ENCODE data around the gene LRRC3.

LRRC3 gene

DNA sequence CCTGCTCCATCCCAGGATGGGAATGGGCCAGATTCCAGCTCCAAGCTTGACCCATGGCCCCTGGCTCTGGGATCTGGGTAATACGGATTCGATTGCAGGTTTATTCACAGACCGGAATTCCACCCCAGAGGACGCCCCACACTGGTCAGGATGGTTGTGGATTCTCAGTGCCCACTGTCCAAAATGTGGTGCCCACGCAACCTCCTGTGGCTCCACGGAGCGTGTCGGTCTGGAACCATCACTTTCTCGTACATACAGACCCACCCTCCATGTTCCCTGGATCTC is 53.1 kb downstream of the LRRC3 start:
- Histone ChIP-seq H3K36me3 (ENCODE audit: insufficient read depth) (no peaks in the 10 kb centered on the region), H3K9ac (no peak overlapping the region), H3K27me3 (ENCODE audit: insufficient read depth, low read depth) (peaks cover 72% of the 10 kb centered on the region), H2AFZ (ENCODE audit: low read depth) (no peak overlapping the region), H4K20me1 (ENCODE audit: insufficient read depth) (no peaks in the 10 kb centered on the region), H3K4me1 (ENCODE audit: low read depth, poor library complexity, severe bottlenecking) (no peaks in the 10 kb centered on the region), H3K4me2 (no peak overlapping the region), H3K79me2 (ENCODE audit: insufficient read depth, low read depth) (no peaks in the 10 kb centered on the region), H3K4me3 (IDR thresholded peaks at IDR 0.05; ENCODE audit: insufficient read depth, low read depth, low read length) (no peak overlapping the region), H3K27ac (no peak overlapping the region)
- TF ChIP-seq, protein P1, sequence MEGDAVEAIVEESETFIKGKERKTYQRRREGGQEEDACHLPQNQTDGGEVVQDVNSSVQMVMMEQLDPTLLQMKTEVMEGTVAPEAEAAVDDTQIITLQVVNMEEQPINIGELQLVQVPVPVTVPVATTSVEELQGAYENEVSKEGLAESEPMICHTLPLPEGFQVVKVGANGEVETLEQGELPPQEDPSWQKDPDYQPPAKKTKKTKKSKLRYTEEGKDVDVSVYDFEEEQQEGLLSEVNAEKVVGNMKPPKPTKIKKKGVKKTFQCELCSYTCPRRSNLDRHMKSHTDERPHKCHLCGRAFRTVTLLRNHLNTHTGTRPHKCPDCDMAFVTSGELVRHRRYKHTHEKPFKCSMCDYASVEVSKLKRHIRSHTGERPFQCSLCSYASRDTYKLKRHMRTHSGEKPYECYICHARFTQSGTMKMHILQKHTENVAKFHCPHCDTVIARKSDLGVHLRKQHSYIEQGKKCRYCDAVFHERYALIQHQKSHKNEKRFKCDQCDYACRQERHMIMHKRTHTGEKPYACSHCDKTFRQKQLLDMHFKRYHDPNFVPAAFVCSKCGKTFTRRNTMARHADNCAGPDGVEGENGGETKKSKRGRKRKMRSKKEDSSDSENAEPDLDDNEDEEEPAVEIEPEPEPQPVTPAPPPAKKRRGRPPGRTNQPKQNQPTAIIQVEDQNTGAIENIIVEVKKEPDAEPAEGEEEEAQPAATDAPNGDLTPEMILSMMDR (conservative IDR thresholded peaks at IDR 0.05; ENCODE audit: low read depth, low read length): no peak

DNA sequence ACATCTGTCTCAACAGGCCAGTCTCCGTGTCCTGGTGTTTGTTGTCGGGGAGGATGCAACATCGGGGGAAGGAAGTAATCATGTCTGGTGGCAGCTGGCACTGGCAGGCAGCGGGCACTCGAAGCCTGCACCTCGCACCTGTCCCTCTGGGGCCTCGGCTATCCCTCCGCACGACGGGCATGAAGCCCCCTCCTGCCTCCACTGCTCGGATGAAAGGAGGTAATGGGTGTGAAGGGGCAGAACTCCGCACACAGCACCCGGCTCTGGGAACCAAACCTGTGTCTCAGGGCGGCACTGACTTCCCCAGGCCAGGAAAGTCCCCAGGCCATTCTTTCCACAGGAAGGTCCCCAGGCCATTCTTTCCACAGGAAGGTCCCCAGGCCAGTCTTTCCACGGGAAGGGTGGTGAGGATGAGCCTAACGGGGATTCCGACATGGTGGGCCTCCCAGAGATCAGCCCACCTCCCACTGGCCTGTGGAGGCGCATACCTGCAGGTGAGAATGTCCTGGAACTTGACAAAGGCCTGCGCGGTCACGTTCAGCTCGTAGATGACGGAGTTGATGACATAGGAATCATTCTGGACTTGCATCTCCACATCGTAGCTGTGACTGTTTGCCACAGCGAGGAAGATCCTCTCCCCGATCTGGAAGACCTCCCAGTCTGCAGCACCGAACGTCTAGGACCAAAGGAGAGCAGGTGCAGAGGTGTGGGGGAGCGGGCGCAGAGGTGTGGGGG is 53.6 kb downstream of the LRRC3 start:
- H3K4me1 ChIP-seq (ENCODE audit: low read depth, poor library complexity, severe bottlenecking): no peaks in the 10 kb centered on the region
- no peak overlapping the region for H3K9ac ChIP-seq
- TF ChIP-seq, protein P1 (conservative IDR thresholded peaks at IDR 0.05; ENCODE audit: low read depth, low read length): no peak
- H3K4me3 ChIP-seq (IDR thresholded peaks at IDR 0.05; ENCODE audit: insufficient read depth, low read depth, low read length): no peak overlapping the region
- H3K4me2 ChIP-seq: no peak overlapping the region
- no peaks in the 10 kb centered on the region for H4K20me1 ChIP-seq (ENCODE audit: insufficient read depth)
- no peak overlapping the region for H2AFZ ChIP-seq (ENCODE audit: low read depth)
- no peak overlapping the region for H3K27ac ChIP-seq
- no peaks in the 10 kb centered on the region for H3K36me3 ChIP-seq (ENCODE audit: insufficient read depth)
- no peaks in the 10 kb centered on the region for H3K79me2 ChIP-seq (ENCODE audit: insufficient read depth, low read depth)
- peaks cover 72% of the 10 kb centered on the region for H3K27me3 ChIP-seq (ENCODE audit: insufficient read depth, low read depth)

GRCh38 chr21:44509539-44509938 is 54.2 kb downstream of the LRRC3 start:
- peaks cover 74% of the 10 kb centered on the region for H3K27me3 ChIP-seq (ENCODE audit: insufficient read depth, low read depth)

GRCh38 chr21:44510109-44510507 is 54.8 kb downstream of the LRRC3 start:
- Histone ChIP-seq H3K36me3 (ENCODE audit: insufficient read depth) (no peaks in the 10 kb centered on the region), H3K27me3 (ENCODE audit: insufficient read depth, low read depth) (peaks cover 74% of the 10 kb centered on the region), H3K4me1 (ENCODE audit: low read depth, poor library complexity, severe bottlenecking) (no peaks in the 10 kb centered on the region), H3K79me2 (ENCODE audit: insufficient read depth, low read depth) (no peaks in the 10 kb centered on the region), H3K27ac (no peak overlapping the region), H4K20me1 (ENCODE audit: insufficient read depth) (no peaks in the 10 kb centered on the region), H3K4me2 (no peak overlapping the region), H3K9ac (no peak overlapping the region), H3K4me3 (IDR thresholded peaks at IDR 0.05; ENCODE audit: insufficient read depth, low read depth, low read length) (no peak overlapping the region), H2AFZ (ENCODE audit: low read depth) (no peak overlapping the region)
- TF ChIP-seq, protein P1 (conservative IDR thresholded peaks at IDR 0.05; ENCODE audit: low read depth, low read length): no peak

More at GRCh38 chr21:44509539-44509938, 54.2 kb downstream of the LRRC3 start:
- TF ChIP-seq, protein P1 (conservative IDR thresholded peaks at IDR 0.05; ENCODE audit: low read depth, low read length): 0 out of 2 replicates have a peak, but pooled peaks have one; percentile 26
- no peaks in the 10 kb centered on the region for H3K4me1 ChIP-seq (ENCODE audit: low read depth, poor library complexity, severe bottlenecking)
- H3K36me3 ChIP-seq (ENCODE audit: insufficient read depth): no peaks in the 10 kb centered on the region
- H2AFZ ChIP-seq (ENCODE audit: low read depth): no peak overlapping the region
- no peaks in the 10 kb centered on the region for H3K79me2 ChIP-seq (ENCODE audit: insufficient read depth, low read depth)
- H4K20me1 ChIP-seq (ENCODE audit: insufficient read depth): no peaks in the 10 kb centered on the region
- H3K4me2 ChIP-seq: no peak overlapping the region
- H3K4me3 ChIP-seq (IDR thresholded peaks at IDR 0.05; ENCODE audit: insufficient read depth, low read depth, low read length): no peak overlapping the region
- no peak overlapping the region for H3K9ac ChIP-seq
- no peak overlapping the region for H3K27ac ChIP-seq
